ENCODE data around the gene RIOX2. TPM values are rescaled to one million over a fixed set of nuclear protein-coding genes. Genes with fewer than 3 reads are reported as not detected.

RIOX2 gene
- total and polyA plus RNA-seq, 2 of the 13 experiments (the other 11 are each of a cell fraction or from before 2014, with no cell fraction given): 19.9 to 43.3 TPM

GRCh38 chr3:98005438-98005837 is 33.2 kb upstream of the RIOX2 start:
- intact Hi-C loops (cut with micrococcal nuclease; ENCODE audit: unreplicated experiment) (no loop called here), in situ Hi-C loops (cut with HindIII; ENCODE audit: extremely low pct_ligation_motif_present, low pct_unique_long_range_greater_than_20kb) (no loop called here)
- TF ChIP-seq TCF7L2 (IDR thresholded peaks at IDR 0.05; ENCODE audit: low read depth, low read length) (no peak), TBL1XR1 (IDR thresholded peaks at IDR 0.05; ENCODE audit: borderline replicate concordance, low read length, partially characterized antibody) (no peak), KDM4B (CRISPR knock-in tag; IDR thresholded peaks at IDR 0.05) (no peak), ZNF782 (CRISPR knock-in tag; IDR thresholded peaks at IDR 0.05; ENCODE audit: borderline replicate concordance) (no peak), EHMT2 (IDR thresholded peaks at IDR 0.05; ENCODE audit: borderline replicate concordance, low read depth, low read length) (no peak), ZNF550 (CRISPR knock-in tag; IDR thresholded peaks at IDR 0.05; ENCODE audit: borderline replicate concordance) (no peak), SMC3 (IDR thresholded peaks at IDR 0.05; ENCODE audit: low read length) (no peak), MLX (CRISPR knock-in tag; IDR thresholded peaks at IDR 0.05) (no peak), PBX2 (CRISPR knock-in tag; IDR thresholded peaks at IDR 0.05) (no peak), GMEB2 (CRISPR knock-in tag; IDR thresholded peaks at IDR 0.05; ENCODE audit: low read depth) (no peak)
- POLR2A ChIA-PET: no interaction called here
- Histone ChIP-seq H2AFZ (ENCODE audit: low read length) (no peak overlapping the region), H3K36me3 (replicated peaks in 1 of 2; ENCODE audit: control insufficient read depth in 1 of 2, insufficient read depth in 2 of 2, low read length in 2 of 2) (no peaks in the 10 kb centered on the region), H3K9ac (ENCODE audit: insufficient read depth, low read depth, low read length) (no peak overlapping the region), H3K27me3 (ENCODE audit: control insufficient read depth in 1 of 2, insufficient read depth in 2 of 2, low read length in 2 of 2) (no peaks in the 10 kb centered on the region), H3K9me3 (ENCODE audit: low read length) (no peaks in the 10 kb centered on the region), H3K79me2 (ENCODE audit: insufficient read depth, low read length) (no peaks in the 10 kb centered on the region), H3K4me1 (ENCODE audit: insufficient read depth, low read length) (peaks cover 35% of the 10 kb centered on the region), H3K27ac (ENCODE audit: extremely low read length, insufficient read depth, low read length) (no peak overlapping the region), H3K4me2 (ENCODE audit: low read depth, low read length) (no peak overlapping the region), H4K20me1 (ENCODE audit: insufficient read depth, low read length) (no peaks in the 10 kb centered on the region), H3K4me3 (replicated peaks in 1 of 3; ENCODE audit: insufficient read depth in 1 of 3, low read depth in 2 of 3, low read length in 3 of 3) (no peak overlapping the region)
- no TSS peak for BruUV-seq (replicated peaks)
- DNase-seq (ENCODE audit: low spot score) (no peak), ATAC-seq (no peak), FAIRE-seq (no peak)
- WGBS (ENCODE audit: low lambda C conversion rate): 81% methylated on average over 2 of the region's 2 CpGs
- CTCF ChIA-PET (ENCODE audit: low intra/inter-chr PET ratio, low total read pairs): no interaction called here

All from HepG2 (cell line).